C4-2B (cell line): ENCODE measurements around the gene C1orf159.
A peak's percentile ranks its signal among the peaks of the same experiment; 100 is the strongest.
"Not testable (repeated sequence)": the region's sequence is repeated elsewhere in the genome, so short reads cannot be mapped to it uniquely, and the experiment has no call there.

ENCODE experiments used
- H3K27ac ChIP-seq: fragments of 450-650 bp; 2 replicates; pipeline ENCODE4 v1.5.1; 2017
- ZFX ChIP-seq: fragments of 450-650 bp; IDR thresholded peaks from 2 replicates; pipeline ENCODE4 v1.6.1; 2017
- TF ChIP-seq, protein P1 (sequence below): fragments of 450-650 bp; conservative IDR thresholded peaks from 2 replicates; pipeline ENCODE4 v1.5.1; 2017; ENCODE audit warnings: mild to moderate bottlenecking

The C1orf159 gene

DNA sequence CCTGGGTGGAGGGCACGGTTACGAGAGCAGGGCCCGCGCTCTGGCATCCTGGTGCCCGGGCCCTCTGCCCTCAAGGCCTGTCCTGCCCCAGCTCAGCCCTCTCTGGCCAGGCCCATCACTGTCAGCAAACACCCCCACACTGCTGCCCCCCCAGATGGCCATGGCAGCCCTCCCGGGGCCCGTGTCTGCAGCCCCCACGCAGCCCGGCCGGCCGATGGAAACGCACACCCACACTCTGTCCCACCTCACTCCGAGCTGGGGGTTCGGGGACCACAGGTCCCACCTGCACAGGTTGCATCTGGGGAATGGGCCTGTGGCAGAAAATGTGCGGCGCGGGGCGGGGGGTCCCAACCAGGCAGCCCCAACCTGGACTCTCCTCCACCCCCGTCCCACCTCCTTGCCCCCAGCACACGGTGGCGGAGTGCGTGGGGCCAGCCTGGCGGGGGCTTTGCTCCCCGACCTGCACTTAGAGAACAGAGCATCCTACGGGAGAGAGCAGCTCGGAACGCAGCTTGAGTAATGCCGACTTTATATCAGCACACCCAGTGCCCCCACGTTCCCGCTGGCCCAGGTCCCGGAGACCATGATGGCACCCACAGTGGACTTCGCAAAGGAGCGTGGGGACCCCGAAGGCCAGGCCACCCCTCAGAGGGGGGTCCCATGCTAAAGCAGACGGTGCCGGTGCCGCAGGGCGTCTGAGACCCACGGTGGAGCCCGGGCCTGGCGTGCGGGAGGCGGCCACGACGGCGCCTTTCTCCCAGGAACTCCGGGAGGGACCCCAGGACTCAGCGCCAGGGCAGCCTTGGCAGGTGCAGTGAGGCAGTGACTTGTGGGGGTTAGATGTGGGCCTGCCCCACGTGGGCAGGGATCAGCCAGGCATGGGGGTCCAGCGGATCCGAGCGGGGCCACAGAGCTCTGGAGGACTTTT lies 34.3 kb downstream of the C1orf159 start:
- TF ChIP-seq, protein P1, sequence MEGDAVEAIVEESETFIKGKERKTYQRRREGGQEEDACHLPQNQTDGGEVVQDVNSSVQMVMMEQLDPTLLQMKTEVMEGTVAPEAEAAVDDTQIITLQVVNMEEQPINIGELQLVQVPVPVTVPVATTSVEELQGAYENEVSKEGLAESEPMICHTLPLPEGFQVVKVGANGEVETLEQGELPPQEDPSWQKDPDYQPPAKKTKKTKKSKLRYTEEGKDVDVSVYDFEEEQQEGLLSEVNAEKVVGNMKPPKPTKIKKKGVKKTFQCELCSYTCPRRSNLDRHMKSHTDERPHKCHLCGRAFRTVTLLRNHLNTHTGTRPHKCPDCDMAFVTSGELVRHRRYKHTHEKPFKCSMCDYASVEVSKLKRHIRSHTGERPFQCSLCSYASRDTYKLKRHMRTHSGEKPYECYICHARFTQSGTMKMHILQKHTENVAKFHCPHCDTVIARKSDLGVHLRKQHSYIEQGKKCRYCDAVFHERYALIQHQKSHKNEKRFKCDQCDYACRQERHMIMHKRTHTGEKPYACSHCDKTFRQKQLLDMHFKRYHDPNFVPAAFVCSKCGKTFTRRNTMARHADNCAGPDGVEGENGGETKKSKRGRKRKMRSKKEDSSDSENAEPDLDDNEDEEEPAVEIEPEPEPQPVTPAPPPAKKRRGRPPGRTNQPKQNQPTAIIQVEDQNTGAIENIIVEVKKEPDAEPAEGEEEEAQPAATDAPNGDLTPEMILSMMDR: no peak
- TF ChIP-seq ZFX: no peak
- no peak overlapping the region for H3K27ac ChIP-seq

DNA sequence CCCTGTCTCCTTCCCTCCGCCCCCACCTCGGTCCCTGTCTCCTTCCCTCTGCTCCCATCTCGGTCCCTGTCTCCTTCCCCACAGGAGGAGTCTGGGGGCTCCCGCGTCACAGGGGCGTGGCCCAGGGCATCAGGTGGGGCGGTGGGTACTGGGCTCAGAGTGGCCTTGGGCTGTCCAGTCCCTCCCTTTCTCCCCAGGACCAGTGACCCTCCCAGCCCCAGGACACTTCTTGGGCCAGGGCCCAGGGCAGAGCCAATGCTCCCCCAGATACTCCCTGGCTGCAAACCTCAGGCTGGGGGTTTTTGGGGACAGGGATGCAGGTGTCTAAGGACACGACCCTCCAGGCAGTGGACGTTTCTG lies 35.0 kb downstream of the C1orf159 start:
- no peak for TF ChIP-seq ZFX
- TF ChIP-seq, protein P1: no peak
- no peak overlapping the region for H3K27ac ChIP-seq

DNA sequence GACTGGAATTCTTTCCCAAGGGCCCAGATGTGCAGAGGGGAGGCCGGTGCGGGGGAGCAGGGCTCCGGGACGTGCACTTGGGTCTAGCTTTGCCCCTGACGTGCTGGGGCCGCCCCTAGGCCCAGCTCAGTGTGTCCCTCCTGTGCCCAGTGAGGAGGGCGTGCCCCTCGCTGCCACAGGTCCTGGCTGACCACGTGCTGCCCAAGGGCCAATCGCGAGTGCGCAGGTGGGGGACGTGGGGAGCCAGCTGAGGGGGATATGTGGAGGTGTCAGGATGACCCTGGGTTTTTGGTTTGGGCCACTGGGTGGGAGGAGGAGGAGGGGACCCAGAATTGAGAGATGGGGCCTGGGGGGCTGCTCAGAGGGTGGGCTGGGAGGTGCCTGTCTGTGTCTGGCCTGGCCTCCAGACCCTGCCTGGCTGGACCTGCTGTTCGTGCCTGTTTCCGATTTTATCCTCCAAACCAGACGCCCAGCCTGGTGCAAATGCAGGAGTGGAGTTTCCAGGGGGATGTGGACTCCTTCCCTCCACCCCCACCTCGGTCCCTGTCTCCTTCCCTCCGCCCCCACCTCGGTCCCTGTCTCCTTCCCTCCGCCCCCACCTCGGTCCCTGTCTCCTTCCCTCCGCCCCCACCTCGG lies 35.6 kb downstream of the C1orf159 start:
- peak overlapping the region; percentile 68 for H3K27ac ChIP-seq
- 0 out of 2 replicates have a peak, but pooled peaks have one; percentile 6 for TF ChIP-seq ZFX
- TF ChIP-seq, protein P1: no peak

DNA sequence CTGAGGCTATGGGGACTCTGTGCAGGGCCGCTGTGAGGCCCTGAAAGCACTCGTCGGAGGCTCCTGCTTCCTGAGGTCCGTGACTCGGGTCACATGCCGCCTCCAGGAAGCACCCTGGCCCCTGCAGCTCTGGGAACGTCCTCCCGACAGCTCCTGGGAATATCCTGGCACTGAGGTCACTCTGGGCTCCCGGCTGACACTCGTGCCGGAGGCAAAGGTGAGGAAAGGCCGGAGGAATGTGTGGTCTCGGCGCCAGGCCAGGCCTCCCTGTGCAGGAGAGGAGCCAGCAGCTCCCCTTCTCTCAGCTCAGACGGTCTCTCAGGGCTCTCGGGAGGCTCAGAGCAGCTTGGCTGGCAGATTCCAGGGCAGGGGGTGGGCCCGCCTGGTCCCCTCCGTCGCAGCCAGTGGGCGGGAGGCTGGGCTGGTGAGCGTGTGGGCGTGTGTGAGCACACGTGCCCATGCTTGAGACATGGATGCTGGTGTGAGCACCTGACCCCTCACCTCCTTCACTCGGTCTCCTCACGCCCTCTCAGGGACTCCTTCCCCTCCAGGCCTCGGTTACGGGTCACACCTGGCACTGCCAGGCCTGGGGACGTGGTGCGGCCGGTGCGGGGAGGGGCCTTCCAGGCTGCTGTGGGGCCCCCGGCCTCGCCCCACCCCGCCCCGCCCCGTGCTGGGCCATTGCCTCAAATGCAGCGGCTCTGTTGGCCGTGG lies 36.3 kb downstream of the C1orf159 start:
- peak overlapping the region; percentile 68 for H3K27ac ChIP-seq
- TF ChIP-seq, protein P1: no peak
- TF ChIP-seq ZFX: peak; percentile 33; the same call in 1 of the 2 replicates

DNA sequence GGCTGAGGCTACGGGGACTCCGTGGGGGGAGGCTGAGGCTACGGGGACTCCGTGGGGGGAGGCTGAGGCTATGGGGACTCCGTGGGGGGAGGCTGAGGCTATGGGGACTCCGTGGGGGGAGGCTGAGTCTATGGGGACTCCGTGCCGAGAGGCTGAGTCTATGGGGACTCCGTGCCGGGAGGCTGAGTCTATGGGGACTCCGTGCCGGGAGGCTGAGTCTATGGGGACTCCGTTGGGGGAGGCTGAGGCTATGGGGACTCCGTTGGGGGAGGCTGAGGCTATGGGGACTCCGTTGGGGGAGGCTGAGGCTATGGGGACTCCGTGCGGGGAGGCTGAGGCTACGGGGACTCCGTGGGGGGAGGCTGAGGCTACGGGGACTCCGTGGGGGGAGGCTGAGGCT lies 38.5 kb downstream of the C1orf159 start:
- H3K27ac ChIP-seq: not testable (repeated sequence)

DNA sequence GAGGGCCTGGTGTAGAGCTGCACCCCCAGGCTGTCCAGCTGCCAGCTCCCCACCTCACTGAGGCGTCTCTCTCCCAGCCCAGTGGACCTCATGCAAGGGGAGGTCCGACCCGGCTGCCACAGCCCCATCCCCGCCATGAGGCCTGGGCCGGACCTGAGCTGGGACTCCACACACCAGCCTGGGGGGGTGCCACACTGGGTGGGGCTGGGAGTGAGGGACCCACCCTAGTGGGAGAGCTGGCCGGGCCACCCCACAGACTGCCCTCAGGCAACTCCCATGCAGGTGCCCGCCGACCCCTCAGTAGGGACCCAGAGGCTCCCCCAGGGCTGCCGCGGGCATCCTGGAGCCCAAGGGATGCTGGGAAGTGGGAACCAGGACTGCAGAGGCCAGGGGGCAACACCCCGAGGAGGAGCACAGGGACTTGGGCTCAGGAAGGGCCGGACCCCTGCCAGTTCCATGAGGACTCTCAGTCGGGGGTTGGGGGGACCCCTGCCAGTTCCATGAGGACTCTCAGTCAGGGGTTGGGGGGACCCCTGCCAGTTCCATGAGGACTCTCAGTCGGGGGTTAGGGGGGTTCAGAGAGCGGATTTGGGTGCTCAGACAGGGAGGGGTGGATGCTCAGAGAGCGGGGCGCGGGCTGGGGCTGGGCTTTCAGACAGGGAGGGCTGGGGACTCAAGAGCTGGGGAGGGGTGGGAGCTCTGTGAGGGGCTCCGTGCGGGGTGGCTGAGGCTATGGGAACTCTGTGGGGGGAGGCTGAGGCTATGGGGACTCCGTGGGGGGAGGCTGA lies 40.5 kb downstream of the C1orf159 start:
- H3K27ac ChIP-seq: peak overlapping the region; percentile 78; the same call in 1 of the 2 replicates
- no peak for TF ChIP-seq ZFX
- TF ChIP-seq, protein P1: no peak

DNA sequence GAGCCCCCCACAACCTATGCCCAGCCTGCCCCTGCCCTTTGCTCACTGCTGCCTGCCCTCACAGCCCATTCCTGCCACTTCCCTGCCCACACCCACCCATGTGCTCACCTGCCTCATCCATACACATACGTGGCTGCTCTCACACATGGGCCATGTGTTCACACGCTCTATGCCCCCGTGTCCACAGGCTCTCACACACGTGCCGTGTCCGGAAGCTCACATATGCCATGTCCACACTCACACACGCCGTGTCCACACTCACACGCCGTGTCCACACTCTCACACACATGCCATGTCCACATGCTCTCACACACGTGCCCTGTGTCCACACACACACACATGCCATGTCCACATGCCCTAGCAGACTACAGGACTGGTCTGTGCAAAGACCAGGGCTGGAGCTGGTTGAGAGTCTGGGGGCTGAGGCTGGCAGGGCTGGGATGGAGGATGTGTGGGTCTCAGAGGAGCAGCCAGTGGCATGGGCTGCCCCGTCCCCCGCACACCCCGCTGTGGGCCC lies 41.2 kb downstream of the C1orf159 start:
- H3K27ac ChIP-seq: peak overlapping the region; percentile 78

More for the DNA sequence above, 41.2 kb downstream of the C1orf159 start:
- TF ChIP-seq, protein P1: no peak
- no peak for TF ChIP-seq ZFX
